Endodermal cell (in vitro differentiated cells): ENCODE results near the gene TCF4. TPM values are rescaled to one million over a fixed set of nuclear protein-coding genes. Genes with fewer than 3 reads are reported as not detected.

Experiments used
- DNase-seq: peaks from one replicate; pipeline ENCODE4 v3.0.0-alpha.2; 2017
- H3K27ac ChIP-seq: 2 replicates; pipeline ENCODE4 v1.5.1; 2013; ENCODE audit warnings: mild to moderate bottlenecking, low read depth, low read length, moderate library complexity
- H3K27me3 ChIP-seq: 2 replicates; pipeline ENCODE4 v1.6.1; 2013; ENCODE audit warnings: mild to moderate bottlenecking, low read length, moderate library complexity; ENCODE audit not compliant: insufficient read depth, control insufficient read depth, poor library complexity, severe bottlenecking
- H3K36me3 ChIP-seq: 2 replicates; pipeline ENCODE4 v1.7.0; 2013; ENCODE audit warnings: mild to moderate bottlenecking, low read length, moderate library complexity; ENCODE audit not compliant: control insufficient read depth, insufficient read depth
- H3K4me1 ChIP-seq: one replicate; pipeline ENCODE4 v1.7.0; 2013; ENCODE audit warnings: low read length; ENCODE audit not compliant: control insufficient read depth, insufficient read depth
- H3K4me3 ChIP-seq: 2 replicates; pipeline ENCODE4 v1.5.1; 2013; ENCODE audit warnings: mild to moderate bottlenecking, low read length, moderate library complexity
- H3K9ac ChIP-seq: 2 replicates; pipeline ENCODE4 v1.6.1; 2013; ENCODE audit warnings: mild to moderate bottlenecking, low read length, moderate library complexity; ENCODE audit not compliant: poor library complexity, severe bottlenecking; ENCODE audit errors: extremely low read depth
- H3K9me3 ChIP-seq: 2 replicates; pipeline ENCODE4 v1.6.1; 2013; ENCODE audit warnings: mild to moderate bottlenecking, low read length, moderate library complexity; ENCODE audit not compliant: control insufficient read depth
- H3K27ac Mint-ChIP-seq: 2 replicates; pipeline ENCODE4 v1.8.0; 2020; ENCODE audit warnings: mixed read lengths
- H3K27me3 Mint-ChIP-seq: 2 replicates; pipeline ENCODE4 v1.8.0; 2021; ENCODE audit warnings: mild to moderate bottlenecking, mixed read lengths; ENCODE audit not compliant: insufficient read depth
- H3K36me3 Mint-ChIP-seq: 2 replicates; pipeline ENCODE4 v1.8.0; 2020; ENCODE audit warnings: low read depth, mixed read lengths
- H3K4me1 Mint-ChIP-seq: 2 replicates; pipeline ENCODE4 v1.8.0; 2020; ENCODE audit warnings: mixed read lengths
- H3K4me3 Mint-ChIP-seq: 2 replicates; pipeline ENCODE4 v1.8.0; 2020; ENCODE audit warnings: mild to moderate bottlenecking, moderate library complexity, mixed read lengths
- H3K9me3 Mint-ChIP-seq: 2 replicates; pipeline ENCODE4 v1.8.0; 2020; ENCODE audit warnings: mild to moderate bottlenecking, mixed read lengths
- WGBS, 2 experiments: methylation state at CpG; one replicate each; pipeline versions ENCODE4 v1.1.5 to v1.1.7; 2013; ENCODE audit warnings: missing lambda C conversion rate in 2 of 2, mixed read lengths in 1 of 2; ENCODE audit not compliant: insufficient coverage in 1 of 2, insufficient read length in 1 of 2; 5-methylcytosine and 5-hydroxymethylcytosine counted together
- total RNA-seq, 2 donors: library from RNA; stranded (reverse); fragmentation: NEBNext Ultra II Directional in 1 of 2; extraction: Animal tissue kit (Norgen Biotek cat#: 25700) in 1 of 2; gene quantifications; 2 replicates in 1 of 2; 3 replicates in 1 of 2; pipeline ENCODE4 v1.2.1, GENCODE V29; 2021
- TF ChIP-seq, protein P1 (sequence below): fragments of 200-600 bp; sonication (generic); conservative IDR thresholded peaks from 2 replicates; pipeline ENCODE4 v1.5.0; 2021; ENCODE audit warnings: antibody characterized with exemption, mild to moderate bottlenecking

TCF4 gene
- total RNA-seq, 2 donors from 2014 or later: 40.4 to 58.5 TPM

DNA sequence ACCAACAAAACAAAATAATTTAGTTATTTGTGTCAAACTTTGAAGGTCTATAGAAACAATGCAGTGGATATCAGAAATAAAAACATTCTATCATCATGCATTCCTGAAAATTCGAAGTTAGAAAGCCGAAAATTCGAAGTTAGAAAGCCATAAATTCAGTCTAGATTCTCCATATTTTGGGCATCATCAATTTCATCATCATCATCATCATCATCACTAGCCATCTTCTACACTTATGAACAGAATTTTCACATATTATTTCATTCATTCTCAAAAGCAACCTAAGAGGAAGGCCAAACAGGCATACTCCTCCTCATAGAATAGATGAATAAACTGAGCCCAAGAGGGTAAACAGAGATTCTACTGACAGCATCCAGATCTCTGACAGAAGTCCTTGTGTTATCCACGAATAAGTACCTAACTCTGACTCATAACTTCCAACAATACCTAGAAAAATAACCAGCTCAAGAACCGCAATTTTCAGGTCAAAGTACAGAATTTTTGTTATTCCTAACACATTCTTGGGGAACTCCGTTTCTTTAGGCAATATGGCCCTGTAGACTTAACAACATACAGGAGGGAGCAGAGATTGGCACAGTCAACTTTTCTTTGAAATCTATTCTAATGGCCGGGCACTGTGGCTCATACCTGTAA lies 84.7 kb downstream of the TCF4 start:
- no peaks in the 10 kb centered on the region for H3K36me3 Mint-ChIP-seq
- Histone ChIP-seq H3K4me1 (peaks cover 14% of the 10 kb centered on the region), H3K36me3 (no peaks in the 10 kb centered on the region), H3K9ac (no peak overlapping the region), H3K9me3 (no peaks in the 10 kb centered on the region), H3K4me3 (no peak overlapping the region), H3K27ac (peak overlapping the region; percentile 42), H3K27me3 (no peaks in the 10 kb centered on the region)
- DNase-seq: no peak
- no peaks in the 10 kb centered on the region for H3K27me3 Mint-ChIP-seq
- no peak overlapping the region for H3K27ac Mint-ChIP-seq
- no peaks in the 10 kb centered on the region for H3K9me3 Mint-ChIP-seq
- TF ChIP-seq, protein P1, sequence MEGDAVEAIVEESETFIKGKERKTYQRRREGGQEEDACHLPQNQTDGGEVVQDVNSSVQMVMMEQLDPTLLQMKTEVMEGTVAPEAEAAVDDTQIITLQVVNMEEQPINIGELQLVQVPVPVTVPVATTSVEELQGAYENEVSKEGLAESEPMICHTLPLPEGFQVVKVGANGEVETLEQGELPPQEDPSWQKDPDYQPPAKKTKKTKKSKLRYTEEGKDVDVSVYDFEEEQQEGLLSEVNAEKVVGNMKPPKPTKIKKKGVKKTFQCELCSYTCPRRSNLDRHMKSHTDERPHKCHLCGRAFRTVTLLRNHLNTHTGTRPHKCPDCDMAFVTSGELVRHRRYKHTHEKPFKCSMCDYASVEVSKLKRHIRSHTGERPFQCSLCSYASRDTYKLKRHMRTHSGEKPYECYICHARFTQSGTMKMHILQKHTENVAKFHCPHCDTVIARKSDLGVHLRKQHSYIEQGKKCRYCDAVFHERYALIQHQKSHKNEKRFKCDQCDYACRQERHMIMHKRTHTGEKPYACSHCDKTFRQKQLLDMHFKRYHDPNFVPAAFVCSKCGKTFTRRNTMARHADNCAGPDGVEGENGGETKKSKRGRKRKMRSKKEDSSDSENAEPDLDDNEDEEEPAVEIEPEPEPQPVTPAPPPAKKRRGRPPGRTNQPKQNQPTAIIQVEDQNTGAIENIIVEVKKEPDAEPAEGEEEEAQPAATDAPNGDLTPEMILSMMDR: no peak
- WGBS, 2 experiments: 92 to 94% methylated on average over 6 to 7 of the region's 7 CpGs
- no peak overlapping the region for H3K4me3 Mint-ChIP-seq
- peaks cover 22% of the 10 kb centered on the region for H3K4me1 Mint-ChIP-seq

DNA sequence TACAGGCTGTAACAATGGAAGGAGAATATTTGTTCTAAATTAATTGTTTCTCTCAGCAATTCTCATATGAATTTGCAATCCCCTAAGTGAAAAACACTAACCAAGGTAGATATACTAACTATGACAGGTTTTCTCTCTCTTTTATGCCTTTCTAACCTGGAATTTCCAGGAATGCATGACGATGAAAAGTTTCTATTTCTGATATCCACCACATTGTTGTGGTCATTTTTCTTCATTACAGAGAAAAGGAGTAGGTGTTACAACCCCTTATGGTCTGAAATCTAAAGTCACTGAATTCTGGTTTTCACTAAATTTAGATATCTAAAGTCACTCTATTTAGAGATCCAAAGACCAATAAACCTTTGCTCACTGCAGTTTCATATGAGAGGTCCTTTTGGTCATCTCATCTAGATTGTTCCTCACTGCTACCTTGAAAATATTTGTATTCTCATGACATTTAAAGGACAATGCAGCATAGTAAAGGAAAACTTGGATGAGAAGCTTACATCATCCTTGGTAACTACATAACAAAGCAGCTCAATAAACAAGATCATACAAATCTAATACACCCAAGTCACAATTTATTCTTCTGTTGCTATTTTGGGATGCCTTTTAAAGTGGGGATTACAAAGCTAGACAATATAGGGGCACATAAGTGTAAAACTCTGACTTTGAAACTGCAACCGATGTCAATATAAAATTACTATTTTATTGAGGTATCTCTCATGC lies 85.8 kb downstream of the TCF4 start:
- TF ChIP-seq, protein P1: no peak
- H3K4me3 ChIP-seq: no peak overlapping the region
- no peaks in the 10 kb centered on the region for H3K36me3 ChIP-seq
- Mint-ChIP-seq H3K9me3 (no peaks in the 10 kb centered on the region), H3K36me3 (no peaks in the 10 kb centered on the region), H3K4me1 (peaks cover 22% of the 10 kb centered on the region), H3K27ac (peak overlapping the region; percentile 60), H3K27me3 (no peaks in the 10 kb centered on the region), H3K4me3 (no peak overlapping the region)
- DNase-seq: no peak
- H3K27ac ChIP-seq: peak overlapping the region; percentile 42
- no peak overlapping the region for H3K9ac ChIP-seq
- no peaks in the 10 kb centered on the region for H3K9me3 ChIP-seq
- H3K27me3 ChIP-seq: no peaks in the 10 kb centered on the region
- WGBS, 2 experiments: 66 to 71% methylated on average over 1 to 2 of the region's 2 CpGs
- peaks cover 14% of the 10 kb centered on the region for H3K4me1 ChIP-seq

DNA sequence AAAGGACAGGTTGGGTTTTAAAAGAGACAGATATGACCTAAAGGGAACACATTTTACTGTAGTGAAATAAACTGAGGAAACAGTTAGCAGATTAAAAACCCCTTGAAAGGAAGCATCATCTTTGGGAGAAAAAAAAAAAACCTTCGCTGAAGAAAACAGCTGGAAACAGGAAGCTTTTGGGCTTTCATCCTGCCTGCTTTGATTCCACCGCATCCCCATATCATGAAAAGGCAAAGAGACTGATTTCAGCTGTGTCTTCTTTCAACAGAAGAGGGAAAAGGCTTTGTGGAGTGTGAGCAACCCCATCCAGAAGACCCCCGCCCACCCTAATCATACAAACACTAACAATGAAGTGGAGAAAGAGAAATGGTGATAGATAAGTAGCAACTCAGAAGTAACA lies 86.4 kb downstream of the TCF4 start:
- Mint-ChIP-seq H3K27ac (peak overlapping the region; percentile 60), H3K4me1 (peaks cover 22% of the 10 kb centered on the region), H3K9me3 (no peaks in the 10 kb centered on the region), H3K27me3 (no peaks in the 10 kb centered on the region), H3K36me3 (no peaks in the 10 kb centered on the region), H3K4me3 (no peak overlapping the region)
- Histone ChIP-seq H3K9me3 (no peaks in the 10 kb centered on the region), H3K9ac (no peak overlapping the region), H3K27ac (peak overlapping the region; percentile 42), H3K27me3 (no peaks in the 10 kb centered on the region), H3K4me3 (peak overlapping the region; percentile 21), H3K36me3 (no peaks in the 10 kb centered on the region), H3K4me1 (peaks cover 14% of the 10 kb centered on the region)
- DNase-seq: peak; percentile 54
- TF ChIP-seq, protein P1: no peak
- WGBS, 2 experiments: 0 to 17% methylated on average over 1 to 2 of the region's 3 CpGs
